ENCODE results near the gene KRI1.

Gene KRI1

DNA sequence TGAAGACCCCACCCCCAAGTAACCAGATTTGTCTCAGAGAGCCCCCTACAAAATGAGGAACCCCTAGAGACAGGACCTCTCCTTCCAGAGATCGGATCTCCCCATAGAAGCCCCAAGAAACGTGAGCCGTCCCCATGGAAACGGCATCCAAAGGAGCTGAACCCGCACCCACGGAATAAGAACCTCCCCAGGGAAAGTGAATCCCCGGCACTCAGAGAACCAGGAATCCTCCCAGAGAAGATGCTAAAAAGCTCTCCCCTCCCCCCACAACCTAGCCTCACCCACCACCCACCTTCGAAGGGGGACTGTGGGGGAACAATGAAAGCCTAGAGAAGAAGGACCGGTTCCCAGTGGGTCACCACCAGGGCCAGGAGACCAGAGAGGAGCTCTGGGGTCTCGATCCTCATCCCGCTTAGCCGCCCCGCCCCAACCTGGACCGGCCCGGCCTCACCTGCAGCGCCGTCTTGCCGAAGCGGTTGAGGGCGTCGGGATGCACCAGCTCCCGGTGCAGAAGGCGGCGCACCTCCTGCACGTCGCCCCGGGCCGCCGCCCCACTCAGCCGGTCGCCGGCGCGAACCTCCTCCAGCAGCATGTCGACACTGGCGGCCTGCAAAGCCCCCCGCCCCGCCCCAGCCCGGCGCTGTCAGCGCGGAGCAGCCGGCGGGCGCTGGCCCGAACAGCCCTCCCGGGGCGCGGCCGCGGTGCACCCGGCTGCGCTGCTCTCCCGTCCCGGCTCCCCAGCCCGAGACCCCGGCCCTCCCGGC, 2.4 kb upstream of the KRI1 start:
- TF ChIP-seq, protein P1, sequence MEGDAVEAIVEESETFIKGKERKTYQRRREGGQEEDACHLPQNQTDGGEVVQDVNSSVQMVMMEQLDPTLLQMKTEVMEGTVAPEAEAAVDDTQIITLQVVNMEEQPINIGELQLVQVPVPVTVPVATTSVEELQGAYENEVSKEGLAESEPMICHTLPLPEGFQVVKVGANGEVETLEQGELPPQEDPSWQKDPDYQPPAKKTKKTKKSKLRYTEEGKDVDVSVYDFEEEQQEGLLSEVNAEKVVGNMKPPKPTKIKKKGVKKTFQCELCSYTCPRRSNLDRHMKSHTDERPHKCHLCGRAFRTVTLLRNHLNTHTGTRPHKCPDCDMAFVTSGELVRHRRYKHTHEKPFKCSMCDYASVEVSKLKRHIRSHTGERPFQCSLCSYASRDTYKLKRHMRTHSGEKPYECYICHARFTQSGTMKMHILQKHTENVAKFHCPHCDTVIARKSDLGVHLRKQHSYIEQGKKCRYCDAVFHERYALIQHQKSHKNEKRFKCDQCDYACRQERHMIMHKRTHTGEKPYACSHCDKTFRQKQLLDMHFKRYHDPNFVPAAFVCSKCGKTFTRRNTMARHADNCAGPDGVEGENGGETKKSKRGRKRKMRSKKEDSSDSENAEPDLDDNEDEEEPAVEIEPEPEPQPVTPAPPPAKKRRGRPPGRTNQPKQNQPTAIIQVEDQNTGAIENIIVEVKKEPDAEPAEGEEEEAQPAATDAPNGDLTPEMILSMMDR (IDR thresholded peaks at IDR 0.05; ENCODE audit: insufficient read depth, low read length, poor library complexity, severe bottlenecking), result no peak
- no peak for TF ChIP-seq EZH2phosphoT487 (conservative IDR thresholded peaks at IDR 0.05; ENCODE audit: low read length)

DNA sequence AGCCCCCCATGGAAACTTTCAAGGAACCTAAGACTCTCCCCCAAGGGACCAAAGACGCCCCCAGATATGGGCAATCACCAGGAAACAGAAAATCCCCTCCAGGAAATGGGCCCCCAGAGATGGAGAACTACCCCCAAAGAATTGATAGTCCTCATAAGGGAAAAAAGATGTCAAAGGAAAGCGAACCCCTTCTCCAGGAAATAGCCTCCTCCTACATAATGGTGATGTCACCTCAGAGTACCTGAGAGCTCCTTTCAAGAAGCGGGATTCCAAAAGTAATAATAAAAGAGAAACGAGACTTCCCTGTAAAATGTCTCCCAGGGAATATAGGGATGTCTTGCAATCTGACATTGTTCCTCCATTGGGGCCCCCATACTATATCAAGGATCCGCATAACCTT, 1.8 kb upstream of the KRI1 start:
- H3F3A ChIP-seq (ENCODE audit: insufficient read depth), result peaks cover 19% of the 10 kb centered on the region
- no peak overlapping the region for H3K27ac ChIP-seq (ENCODE audit: low read depth, low read length)
- H3K9me3 ChIP-seq (ENCODE audit: insufficient read depth, low read length), result no peaks in the 10 kb centered on the region
- no peaks in the 10 kb centered on the region for H3K9me2 ChIP-seq (replicated peaks; ENCODE audit: insufficient read depth, low read length)
- H2AFZ ChIP-seq (ENCODE audit: low read depth, low read length, severe bottlenecking), result no peak overlapping the region
- H3K4me3 ChIP-seq (ENCODE audit: insufficient read depth, low read length, poor library complexity, severe bottlenecking), result peak overlapping the region; percentile 70
- no peaks in the 10 kb centered on the region for H3K36me3 ChIP-seq (ENCODE audit: low read length)
- no peaks in the 10 kb centered on the region for H4K20me1 ChIP-seq (ENCODE audit: low read depth, low read length)
- H3K9ac ChIP-seq (ENCODE audit: low read length), result peak overlapping the region; percentile 63
- peaks cover 14% of the 10 kb centered on the region for H3K79me2 ChIP-seq (ENCODE audit: insufficient read depth, low read length)
- peak overlapping the region; percentile 82 for H3K4me2 ChIP-seq (ENCODE audit: low read depth, low read length, poor library complexity, severe bottlenecking)
- TF ChIP-seq, protein P1 (IDR thresholded peaks at IDR 0.05; ENCODE audit: insufficient read depth, low read length, poor library complexity, severe bottlenecking), result no peak
- TF ChIP-seq EZH2phosphoT487 (conservative IDR thresholded peaks at IDR 0.05; ENCODE audit: low read length), result no peak
- H3K27me3 ChIP-seq (ENCODE audit: low read length), result no peaks in the 10 kb centered on the region

More for the DNA sequence above, 2.4 kb upstream of the KRI1 start:
- Histone ChIP-seq H4K20me1 (ENCODE audit: low read depth, low read length) (no peaks in the 10 kb centered on the region), H3K9ac (ENCODE audit: low read length) (peak overlapping the region; percentile 63), H3K27ac (ENCODE audit: low read depth, low read length) (no peak overlapping the region), H3K36me3 (ENCODE audit: low read length) (no peaks in the 10 kb centered on the region), H2AFZ (ENCODE audit: low read depth, low read length, severe bottlenecking) (no peak overlapping the region), H3K79me2 (ENCODE audit: insufficient read depth, low read length) (peaks cover 14% of the 10 kb centered on the region), H3K27me3 (ENCODE audit: low read length) (no peaks in the 10 kb centered on the region), H3F3A (ENCODE audit: insufficient read depth) (peaks cover 19% of the 10 kb centered on the region), H3K4me2 (ENCODE audit: low read depth, low read length, poor library complexity, severe bottlenecking) (peak overlapping the region; percentile 82), H3K9me2 (replicated peaks; ENCODE audit: insufficient read depth, low read length) (no peaks in the 10 kb centered on the region), H3K9me3 (ENCODE audit: insufficient read depth, low read length) (no peaks in the 10 kb centered on the region), H3K4me3 (ENCODE audit: insufficient read depth, low read length, poor library complexity, severe bottlenecking) (peak overlapping the region; percentile 70)

DNA sequence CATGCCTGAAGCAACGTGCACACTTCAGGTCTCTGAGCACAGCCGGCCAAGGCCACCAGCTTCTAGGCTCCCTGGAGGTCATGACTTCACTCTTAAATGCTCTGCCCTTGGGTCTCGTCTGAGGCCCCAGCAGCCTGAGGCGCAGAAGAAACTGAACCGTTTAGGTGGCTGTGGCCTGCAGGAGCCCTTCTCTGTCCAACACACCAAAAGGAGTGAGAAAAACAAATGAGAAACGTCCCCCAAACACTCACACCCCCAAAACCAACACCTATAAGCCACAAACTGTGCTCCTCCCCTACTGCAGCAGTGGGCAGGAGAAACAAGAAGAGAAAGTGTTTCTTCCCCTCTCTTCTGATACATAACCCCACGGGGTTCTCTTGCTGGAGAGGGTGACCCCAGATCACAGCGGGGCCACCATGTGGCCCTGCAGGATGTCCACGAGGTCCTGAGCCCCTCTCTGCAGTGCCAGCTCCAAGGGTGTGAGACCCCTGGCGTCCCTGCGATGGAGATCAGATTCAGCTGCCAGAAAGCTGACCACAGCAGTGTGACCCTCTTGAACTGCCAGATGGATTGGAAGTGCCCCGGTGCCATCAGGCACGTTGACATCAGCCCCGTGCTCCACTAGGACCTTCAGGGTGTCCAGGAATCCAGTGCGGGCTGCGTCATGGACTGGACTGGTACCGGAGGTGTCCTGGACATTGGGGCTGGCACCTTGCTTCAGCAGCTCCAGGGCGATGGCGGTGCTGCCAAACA, 1.0 kb upstream of the KRI1 start:
- no peak overlapping the region for H3K4me3 ChIP-seq (ENCODE audit: insufficient read depth, low read length, poor library complexity, severe bottlenecking)
- TF ChIP-seq, protein P1 (IDR thresholded peaks at IDR 0.05; ENCODE audit: insufficient read depth, low read length, poor library complexity, severe bottlenecking), result no peak
- TF ChIP-seq EZH2phosphoT487 (conservative IDR thresholded peaks at IDR 0.05; ENCODE audit: low read length), result no peak

More for the DNA sequence above, 1.0 kb upstream of the KRI1 start:
- H3K79me2 ChIP-seq (ENCODE audit: insufficient read depth, low read length), result peaks cover 14% of the 10 kb centered on the region
- peak overlapping the region; percentile 33; the same call in 1 of the 2 replicates for H3K9ac ChIP-seq (ENCODE audit: low read length)
- peaks cover 19% of the 10 kb centered on the region for H3F3A ChIP-seq (ENCODE audit: insufficient read depth)
- no peaks in the 10 kb centered on the region for H3K9me2 ChIP-seq (replicated peaks; ENCODE audit: insufficient read depth, low read length)
- H2AFZ ChIP-seq (ENCODE audit: low read depth, low read length, severe bottlenecking), result no peak overlapping the region
- peak overlapping the region; percentile 82 for H3K4me2 ChIP-seq (ENCODE audit: low read depth, low read length, poor library complexity, severe bottlenecking)
- H3K27me3 ChIP-seq (ENCODE audit: low read length), result no peaks in the 10 kb centered on the region
- H3K27ac ChIP-seq (ENCODE audit: low read depth, low read length), result peak overlapping the region; percentile 83
- no peaks in the 10 kb centered on the region for H3K9me3 ChIP-seq (ENCODE audit: insufficient read depth, low read length)
- no peaks in the 10 kb centered on the region for H3K36me3 ChIP-seq (ENCODE audit: low read length)
- H4K20me1 ChIP-seq (ENCODE audit: low read depth, low read length), result no peaks in the 10 kb centered on the region
